NCI-H1105 treated with DMSO at 0.1 percent for 48 hours (cell line): ENCODE results near the gene WASHC1.
"Not testable (repeated sequence)": the region's sequence is repeated elsewhere in the genome, so short reads cannot be mapped to it uniquely, and the experiment has no call there.

Experiments
- DNase-seq: peaks from one replicate; lab custom pipeline; 2025; lab: John Stamatoyannopoulos, UW

Gene WASHC1

DNA sequence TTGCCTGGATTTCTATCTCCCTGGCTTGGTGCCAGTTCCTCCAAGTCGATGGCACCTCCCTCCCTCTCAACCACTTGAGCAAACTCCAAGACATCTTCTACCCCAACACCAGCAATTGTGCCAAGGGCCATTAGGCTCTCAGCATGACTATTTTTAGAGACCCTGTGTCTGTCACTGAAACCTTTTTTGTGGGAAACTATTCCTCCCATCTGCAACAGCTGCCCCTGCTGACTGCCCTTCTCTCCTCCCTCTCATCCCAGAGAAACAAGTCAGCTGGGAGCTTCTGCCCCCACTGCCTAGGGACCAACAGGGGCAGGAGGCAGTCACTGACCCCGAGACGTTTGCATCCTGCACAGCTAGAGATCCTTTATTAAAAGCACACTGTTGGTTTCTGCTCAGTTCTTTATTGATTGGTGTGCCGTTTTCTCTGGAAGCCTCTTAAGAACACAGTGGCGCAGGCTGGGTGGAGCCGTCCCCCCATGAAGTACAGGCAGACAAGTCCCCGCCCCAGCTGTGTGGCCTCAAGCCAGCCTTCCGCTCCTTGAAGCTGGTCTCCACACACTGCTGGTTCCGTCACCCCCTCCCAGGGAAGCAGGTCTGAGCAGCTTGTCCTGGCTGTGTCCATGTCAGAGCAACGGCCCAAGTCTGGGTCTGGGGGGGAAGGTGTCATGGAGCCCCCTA lies 15.0 kb downstream of the WASHC1 start:
- not testable (repeated sequence) for DNase-seq

DNA sequence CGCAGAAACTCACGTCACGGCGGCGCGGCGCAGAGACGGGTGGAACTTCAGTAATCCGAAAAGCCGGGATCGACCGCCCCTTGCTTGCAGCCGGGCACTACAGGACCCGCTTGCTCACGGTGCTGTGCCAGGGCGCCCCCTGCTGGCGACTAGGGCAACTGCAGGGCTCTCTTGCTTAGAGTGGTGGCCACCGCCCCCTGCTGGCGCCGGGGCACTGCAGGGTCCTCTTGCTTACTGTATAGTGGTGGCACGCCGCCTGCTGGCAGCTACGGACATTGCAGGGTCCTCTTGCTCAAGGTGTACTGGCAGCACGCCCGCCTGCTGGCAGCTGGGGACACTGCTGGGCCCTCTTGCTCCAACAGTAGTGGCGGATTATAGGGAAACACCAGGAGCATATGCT lies 18.1 kb downstream of the WASHC1 start:
- not testable (repeated sequence) for DNase-seq

DNA sequence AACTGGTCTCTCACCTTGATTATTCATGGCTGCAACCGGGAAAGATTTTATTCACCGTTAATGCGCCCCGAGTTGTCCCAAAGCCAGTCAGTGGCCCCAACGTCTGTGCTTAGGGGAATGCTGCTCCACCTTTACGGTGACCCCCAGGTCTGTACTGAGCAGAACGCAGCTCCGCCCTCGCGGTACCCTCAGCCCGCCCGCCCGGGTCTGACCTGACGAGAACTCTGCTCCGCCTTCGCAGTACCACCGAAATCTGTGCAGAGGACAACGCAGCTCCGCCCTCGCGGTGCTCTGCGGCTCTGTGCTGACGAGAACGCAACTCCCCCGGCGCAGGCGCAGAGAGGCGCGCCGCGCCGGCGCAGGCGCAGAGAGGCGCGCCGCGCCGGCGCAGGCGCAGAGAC lies 18.6 kb downstream of the WASHC1 start:
- DNase-seq: not testable (repeated sequence)

DNA sequence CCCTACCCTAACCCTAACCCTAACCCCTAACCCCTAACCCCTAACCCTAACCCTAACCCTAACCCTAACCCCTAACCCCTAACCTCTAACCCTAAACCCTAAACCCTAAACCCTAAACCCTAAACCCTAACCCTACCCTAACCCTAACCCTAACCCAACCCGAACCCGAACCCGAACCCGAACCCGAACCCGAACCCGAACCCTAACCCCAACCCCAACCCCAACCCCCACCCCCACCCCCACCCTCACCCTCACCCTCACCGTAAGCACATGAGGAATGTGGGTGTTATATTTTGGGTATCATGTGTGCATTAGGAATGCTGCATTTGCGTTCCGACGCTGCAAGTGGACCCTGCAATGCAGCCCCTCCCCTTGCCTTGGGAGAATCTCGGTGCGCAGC lies 19.0 kb downstream of the WASHC1 start:
- DNase-seq: not testable (repeated sequence)
